Fibroblast of skin of right quadriceps (primary cell): ENCODE results near the gene ARL8A.
"Not testable (repeated sequence)": the region's sequence is repeated elsewhere in the genome, so short reads cannot be mapped to it uniquely, and the experiment has no call there.

Experiments
- DNase-seq: peaks from one replicate; pipeline ENCODE4 v3.0.0-alpha.2; 2013

Gene ARL8A

DNA sequence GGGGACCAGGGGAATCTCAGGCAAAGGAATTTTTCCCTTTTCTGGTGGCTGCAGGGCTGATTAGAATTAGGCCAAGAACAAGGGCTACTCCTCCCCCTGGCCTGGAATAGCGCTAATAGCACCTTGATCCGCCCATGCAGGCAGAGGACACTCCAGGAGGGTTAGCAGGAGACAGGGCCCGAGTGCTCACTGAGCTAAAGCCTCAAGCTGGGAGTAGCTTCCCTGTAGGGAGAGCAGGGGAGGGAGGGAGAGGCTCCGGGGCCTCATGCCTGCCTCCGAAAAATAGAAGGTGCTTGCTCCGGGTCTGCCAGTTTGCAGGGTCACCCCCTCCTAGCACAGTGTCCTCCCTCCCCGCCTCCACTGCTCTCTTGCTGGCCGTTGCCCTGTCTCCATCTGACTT lies 12.1 kb upstream of the ARL8A start:
- no peak for DNase-seq

DNA sequence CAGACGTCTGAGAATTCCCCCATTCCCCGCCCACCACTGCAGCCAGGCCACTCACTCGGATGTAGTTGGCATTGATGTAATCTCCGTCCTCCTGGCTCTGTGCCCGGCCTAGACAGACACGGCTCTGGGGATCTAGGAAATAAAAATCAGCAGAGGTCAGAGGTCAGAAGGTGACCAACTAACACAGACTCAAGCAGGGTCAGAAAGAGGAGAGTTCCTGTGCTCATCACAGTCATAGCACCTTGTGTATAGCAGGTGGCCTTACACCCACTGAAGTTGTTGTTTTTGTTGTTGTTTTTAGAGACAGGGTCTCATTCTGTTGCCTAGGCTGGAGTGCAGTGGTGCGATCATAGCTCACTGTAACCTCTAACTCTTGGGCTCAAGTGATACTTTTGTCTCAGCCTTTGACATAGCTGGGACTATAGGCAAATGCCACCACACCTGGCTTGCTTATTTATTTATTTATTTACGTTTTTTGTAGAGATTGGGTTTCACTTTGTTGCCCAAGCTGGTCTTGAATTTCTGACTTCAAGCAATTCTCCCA lies 11.0 kb upstream of the ARL8A start:
- no peak for DNase-seq

DNA sequence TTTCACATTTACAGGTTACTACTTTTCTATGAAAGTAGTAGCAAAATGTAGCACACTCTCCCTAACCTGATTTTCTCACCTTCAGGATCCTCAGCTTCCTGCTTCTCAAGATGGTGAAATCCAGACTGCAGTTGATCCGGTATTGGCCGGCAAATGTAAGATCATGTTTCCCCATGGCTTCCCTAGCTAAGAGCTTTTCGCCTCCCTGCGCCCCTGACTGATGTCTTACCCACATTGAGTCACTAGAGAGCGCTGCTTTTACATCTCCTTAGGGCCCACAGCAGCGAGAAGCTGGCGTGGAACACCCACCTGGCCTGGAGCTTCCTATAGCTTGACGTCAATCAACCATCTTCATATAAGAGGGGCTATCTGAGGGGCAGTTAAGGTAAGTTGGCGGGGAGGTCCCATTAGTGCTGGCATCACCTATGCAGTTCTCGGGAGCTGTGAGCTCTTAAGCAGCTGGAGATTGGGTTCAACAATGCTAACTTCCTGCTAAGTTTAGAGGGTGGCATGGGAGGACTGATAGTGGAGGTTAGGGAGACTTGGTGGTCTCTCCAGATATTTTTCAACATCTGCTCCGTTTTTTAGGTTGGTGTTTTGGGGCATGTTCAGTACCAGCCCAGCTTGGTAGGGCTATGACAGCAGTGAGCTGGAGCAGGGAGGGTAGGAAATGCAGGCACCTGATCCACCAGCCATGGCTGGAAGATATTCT lies 10.4 kb upstream of the ARL8A start:
- DNase-seq, result peak; percentile 56

DNA sequence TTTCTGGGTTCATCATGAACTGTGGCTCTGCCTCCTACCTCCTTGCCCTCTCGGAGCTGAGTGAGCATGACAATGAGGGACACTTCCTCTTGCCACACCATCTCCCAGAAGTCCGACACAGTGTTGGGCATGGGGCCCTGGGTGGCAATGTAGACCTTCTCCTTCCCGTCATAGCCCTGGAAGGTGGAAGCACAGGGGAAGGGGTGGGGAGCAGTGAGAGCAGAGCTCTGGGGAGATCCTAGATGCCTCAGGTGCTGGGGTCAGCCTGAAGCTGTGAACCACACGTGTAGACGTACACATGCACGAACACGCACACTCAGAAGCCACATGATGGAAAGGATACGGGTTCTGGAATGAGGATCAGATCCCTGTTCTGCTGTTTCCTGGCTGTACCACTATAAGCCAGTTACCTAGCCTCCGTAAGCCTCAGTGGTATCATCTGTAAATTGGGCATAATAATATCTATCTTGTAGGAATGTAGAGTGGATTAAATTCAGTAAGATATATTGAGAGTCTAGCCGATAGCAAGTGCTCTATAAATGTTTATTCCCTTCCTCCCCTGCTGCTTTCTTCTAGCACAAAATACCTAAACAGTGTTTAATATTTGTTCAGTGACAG lies 9.7 kb upstream of the ARL8A start:
- DNase-seq, result no peak

DNA sequence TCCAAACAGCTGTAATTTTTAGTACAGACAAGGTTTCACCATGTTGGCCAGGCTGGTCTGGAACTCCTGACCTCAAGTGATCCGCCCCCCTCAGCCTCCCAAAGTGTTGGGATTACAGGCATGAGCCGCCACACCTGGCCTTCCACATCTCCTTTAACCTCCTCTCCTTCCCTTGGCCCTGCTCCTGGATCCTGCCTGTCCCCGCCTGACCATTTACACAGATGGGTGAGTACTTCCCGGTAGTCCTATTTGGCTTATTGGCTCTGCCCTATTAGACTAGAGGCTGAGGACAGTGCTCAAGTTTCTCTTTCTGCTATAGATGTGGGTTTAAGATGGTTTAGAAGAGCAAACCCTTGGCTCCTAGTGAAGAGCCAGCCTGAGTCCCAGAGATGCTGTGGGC lies 8.7 kb upstream of the ARL8A start:
- DNase-seq, result no peak

DNA sequence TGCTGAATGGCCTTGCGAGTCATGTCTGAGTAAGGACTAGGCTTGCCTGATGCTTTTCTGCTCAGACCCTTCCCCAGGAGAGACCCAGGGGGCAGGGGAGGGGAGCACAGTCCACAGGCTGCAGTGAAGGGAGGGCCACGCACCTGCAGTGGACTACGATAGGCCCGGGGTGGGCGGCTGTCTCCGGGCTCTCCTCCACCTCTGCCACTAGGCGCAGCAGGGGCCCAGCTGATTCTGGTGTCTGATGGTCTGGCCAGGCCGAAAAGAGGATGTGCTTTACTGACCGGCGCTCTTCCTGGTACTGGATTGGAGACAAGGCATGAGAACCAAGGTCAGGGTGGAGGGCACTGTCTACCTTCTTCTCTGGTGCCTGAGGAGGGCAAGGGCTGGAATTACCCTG lies 7.9 kb upstream of the ARL8A start:
- DNase-seq, result no peak

DNA sequence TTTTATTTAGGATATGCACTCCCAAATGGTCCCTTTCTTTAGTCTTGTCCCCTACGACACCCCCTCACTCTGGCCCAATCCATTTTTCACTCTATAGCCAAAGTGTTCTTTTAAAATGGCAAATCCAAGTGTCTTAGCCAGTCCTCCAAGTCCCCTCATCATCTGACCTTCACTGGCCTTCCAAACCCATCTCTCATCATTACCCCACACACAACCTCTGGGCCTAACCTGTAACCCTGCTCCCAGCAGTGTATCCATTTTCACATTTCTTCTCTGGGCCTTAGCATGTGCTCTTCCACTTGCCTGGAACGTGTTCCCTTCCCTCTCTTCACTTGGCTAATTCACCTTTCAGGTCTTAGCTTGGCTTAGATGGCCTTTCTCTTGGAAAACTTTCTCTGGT lies 6.5 kb upstream of the ARL8A start:
- DNase-seq, result no peak

DNA sequence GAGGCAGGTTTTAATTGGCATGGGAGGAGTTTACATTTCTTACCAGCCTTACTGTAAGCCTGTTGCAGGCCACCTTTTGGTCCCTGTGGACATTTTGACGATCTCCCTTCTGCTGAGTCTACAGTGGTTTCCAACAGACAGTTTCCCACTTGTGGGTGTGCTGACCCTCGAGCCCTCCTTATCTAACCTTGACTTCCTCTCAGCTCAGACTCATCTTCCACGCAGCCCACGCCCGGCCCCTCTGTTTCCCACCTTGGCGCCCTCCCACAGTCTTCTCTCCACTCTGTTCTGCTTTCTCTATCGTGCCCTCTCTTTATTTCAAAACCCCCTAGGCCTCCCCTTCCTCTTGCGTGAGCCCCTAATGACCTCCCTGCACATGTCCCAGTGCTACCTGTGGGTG lies 6.1 kb upstream of the ARL8A start:
- no peak for DNase-seq

DNA sequence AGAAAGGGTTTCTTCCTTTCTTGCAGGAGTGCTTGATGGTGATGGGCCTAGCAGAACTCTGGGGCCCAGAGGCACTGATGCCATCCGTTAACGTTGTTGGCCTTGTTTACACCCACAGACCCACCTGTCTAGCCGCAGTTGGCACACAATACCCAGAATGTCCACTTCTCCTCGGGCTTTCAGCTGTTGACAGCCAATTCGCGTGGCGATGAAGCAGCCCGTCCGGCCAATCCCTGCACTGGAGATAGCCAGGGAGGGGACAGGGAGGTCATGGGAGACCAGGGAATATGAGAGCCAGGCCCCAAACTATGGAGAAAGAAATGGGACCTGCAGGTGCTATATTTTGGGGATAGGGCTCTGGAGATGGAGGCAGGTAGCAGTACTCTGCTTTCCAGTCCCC lies 5.7 kb upstream of the ARL8A start:
- DNase-seq, result no peak

DNA sequence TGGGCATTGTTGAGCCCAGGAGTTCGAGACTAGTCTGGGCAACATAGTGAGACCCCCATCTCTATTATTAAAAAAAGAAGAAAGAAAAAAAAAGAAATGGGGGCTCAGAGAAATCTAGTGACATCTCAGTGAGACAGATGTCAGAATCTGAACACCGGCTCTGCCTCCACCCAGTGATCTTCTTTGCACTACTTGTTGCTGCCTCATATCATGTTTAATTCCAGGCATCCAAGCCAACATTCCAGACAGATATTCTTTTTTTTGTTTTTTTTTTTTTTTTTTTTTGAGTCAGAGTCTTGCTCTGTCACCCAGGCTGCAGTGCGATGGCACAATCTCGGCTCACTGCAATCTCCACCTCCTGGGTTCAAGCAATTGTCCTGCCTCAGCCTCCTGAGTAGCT lies 5.0 kb upstream of the ARL8A start:
- no peak for DNase-seq

DNA sequence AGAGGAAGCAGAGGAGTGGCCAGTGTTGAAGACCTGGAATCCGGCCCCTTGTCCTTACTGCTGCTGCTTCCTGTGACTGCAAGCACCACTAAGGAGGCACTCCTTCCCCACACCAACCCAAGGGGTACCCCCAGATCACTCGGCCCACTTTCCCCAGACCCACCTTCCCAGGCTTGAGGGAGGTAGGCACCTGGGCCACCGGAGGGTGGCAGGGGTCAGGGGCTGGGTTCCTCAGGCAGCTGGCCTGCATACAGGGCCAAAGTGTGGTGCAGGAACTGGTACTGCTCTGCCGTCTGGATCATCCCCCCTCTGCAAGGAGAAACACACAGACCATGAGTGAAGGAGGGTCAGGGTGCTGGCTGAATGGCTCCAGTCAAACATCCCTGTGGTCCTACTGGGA lies 3.9 kb upstream of the ARL8A start:
- DNase-seq, result no peak

DNA sequence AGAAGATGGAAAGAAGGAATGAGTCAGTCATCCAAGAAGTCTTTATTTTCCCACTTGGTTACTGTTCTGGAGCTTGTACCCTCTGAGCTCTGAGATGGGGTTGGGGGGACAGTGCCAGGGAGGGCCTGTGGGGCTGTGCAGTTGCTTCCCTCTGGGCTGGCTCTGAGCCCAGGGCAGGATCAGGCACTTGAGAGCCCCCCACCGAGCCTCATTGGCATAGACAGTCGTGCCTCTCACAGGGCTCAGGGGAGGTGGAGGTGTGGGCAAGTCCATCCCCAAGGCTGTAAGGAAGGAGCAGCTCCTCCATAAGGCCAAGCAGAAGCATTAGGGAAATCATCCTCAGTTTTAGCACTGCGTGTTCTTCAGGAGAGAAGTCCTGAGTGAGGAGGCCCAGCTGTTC lies 2.5 kb upstream of the ARL8A start:
- no peak for DNase-seq

DNA sequence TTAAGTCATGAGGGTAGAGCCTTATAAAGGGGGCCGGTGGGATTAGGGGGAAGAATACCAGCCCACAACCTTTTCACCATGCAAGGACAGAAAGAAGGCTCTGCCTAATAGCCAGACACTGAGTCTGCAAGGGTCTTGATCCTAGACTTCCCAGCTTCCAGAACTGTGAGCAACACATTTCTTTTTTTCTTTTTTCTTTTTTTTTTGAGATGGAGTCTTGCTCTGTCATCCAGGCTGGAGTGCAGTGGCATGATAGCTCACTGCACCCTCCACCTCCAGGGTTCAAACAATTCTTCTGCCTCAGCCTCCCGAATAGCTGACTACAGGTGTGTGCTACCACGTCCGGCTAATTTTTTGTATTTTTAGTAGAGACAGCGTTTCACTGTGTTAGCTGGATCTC lies 1.7 kb upstream of the ARL8A start:
- no peak for DNase-seq

DNA sequence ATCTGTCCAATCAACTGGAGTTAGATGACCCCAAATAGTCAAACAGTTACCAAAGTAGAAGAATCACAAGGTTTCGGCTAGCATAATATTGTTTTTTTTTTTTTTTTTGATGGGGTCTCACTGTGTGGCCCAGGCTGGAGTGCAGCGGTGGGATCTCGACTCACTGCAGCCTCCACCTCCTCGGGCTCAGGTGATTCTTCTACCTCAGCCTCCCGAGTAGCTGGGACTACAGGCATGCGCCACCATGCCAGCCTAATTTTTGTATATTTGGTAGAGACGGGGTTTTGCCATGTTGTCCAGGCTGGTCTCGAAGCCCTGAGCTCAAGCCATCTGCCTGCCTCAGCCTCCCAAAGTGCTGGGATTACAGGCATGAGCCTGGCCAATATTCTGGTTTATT lies 1.2 kb upstream of the ARL8A start:
- DNase-seq, result not testable (repeated sequence)

DNA sequence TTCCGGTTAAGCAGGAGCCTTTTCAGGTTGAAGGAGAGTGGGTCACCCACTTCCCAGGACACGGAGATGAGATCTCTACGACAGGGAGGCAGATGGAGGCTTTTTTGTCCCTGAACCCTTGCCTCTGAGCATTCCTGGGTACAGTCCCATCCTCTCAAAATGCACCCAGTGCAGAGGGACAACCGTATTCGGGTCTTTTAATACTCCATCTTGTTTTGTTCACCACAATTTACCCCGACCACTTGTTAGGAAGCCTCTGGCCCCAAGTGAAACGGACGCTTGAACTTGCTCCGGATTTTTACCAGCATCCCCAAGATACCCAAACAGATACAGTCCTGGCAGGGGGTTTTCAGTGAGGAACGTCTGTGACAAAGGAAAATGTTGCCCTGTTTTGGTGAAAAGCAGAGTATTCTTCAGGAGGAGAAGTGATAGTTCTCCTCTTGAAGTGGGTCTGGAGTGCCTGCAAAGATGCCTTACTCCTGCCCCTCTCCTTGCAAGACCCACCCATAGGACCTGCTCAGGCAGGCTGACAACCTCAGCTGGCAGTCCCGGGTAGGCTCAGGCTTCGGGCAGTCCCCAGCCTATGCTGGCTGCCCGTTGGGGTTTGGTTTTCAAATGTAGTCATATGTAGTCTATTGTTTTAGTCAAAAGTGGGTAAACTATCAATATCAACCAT lies 669 bp upstream of the ARL8A start:
- no peak for DNase-seq

DNA sequence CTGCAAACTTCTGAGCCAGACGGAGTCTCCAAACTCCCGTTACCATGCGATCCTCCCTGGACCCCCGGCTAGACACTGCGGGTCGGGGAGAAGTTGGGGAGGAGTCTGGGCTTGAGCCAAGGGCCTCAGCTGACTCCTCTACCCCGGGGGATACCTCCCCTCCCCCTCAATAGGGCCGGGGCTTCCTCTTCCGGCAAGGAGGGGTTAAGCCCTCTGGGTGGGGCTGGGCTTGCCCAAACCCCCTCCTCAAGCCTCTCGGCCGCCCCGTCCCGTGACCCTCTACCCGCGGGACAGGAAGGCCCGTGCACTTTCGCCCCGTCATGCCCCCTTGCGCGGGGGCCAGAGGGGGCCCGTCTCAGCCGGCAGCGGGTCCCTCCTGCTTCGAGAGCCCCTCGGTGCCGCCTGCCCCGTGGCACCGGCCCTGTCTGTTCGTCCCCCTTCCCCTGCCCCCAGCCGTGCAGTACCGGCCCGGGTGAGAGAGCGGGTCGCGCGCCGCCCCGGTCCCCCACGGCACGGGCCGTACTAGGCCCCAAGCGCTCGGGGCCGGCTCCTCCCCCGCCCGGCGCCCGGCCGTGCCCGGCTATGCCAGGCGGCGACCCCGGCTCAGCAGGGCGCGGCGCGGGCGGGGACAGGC lies 652 bp downstream of the ARL8A start:
- peak; percentile 23 for DNase-seq

DNA sequence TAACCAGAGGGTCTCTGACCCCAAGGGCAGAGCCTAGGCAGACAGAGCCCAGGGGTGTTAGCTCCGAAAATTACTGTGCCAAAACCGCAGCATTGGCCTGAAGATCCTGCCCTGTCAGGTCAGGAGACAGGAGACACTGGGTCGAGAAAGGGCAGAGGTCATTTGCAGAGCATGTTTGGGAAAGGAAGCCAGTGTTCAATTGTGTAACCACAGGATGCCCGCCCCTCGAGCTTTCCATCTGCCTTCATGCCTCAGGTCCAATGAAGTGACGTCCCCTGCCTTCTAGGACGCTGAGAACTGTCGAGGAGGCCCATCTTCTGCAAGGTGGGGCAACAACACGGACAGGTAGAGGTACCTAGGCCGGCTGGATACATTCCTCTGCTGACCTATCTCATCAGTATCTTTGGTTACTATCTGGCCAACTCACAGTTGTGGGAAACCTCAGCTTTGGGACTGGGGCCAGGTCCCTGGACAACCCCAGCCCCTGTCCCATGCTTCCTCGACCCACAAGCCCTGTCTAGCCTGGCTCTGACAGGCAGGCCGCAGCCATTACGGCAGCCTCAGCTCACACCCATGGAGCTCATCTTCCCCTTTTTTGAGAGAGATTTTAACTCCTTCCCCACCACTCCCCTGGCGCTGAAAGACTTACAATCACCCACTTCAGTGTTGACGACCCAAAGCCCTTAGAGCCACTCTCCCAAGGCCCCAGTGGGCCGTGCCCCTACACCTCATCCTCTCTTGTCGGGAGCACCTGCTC lies 1.3 kb downstream of the ARL8A start:
- DNase-seq, result no peak

DNA sequence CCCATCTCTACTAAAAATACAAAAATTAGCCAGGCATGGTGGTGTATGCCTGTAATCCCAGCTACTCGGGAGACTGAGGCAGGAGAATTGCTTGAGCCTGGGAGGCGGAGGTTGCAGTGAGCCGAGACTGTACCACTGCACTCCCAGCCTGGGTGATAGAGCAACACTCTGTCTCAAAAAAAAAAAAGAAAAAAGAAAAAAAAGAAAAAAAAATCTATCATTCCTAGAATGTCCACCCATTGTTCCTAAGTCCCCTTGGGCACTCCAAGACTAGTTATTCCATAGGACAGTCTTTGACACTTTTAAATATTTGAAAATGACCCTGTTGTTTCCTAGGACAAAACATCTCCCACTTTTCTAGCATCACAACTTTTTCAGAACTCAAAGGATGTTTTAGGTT lies 3.1 kb downstream of the ARL8A start:
- DNase-seq, result not testable (repeated sequence)

DNA sequence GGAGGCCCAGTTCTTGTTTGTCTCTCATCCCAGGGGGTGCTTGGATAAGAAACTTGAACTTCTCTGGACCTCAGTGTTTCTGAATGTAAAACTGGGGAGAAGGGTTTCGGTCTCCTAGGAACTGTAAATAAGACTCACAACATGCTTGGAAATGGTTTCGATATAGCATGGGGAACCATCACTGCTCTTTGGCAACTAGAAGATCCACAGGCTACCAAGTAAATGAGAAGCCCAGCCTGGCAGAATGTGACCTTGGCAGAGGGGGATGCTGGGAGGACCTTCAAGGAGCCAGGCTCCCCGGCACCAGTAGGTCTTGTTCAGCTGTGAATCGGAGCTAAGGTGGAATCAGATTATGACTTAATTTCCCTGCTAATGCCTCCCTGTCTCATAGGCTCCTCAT lies 3.7 kb downstream of the ARL8A start:
- no peak for DNase-seq

DNA sequence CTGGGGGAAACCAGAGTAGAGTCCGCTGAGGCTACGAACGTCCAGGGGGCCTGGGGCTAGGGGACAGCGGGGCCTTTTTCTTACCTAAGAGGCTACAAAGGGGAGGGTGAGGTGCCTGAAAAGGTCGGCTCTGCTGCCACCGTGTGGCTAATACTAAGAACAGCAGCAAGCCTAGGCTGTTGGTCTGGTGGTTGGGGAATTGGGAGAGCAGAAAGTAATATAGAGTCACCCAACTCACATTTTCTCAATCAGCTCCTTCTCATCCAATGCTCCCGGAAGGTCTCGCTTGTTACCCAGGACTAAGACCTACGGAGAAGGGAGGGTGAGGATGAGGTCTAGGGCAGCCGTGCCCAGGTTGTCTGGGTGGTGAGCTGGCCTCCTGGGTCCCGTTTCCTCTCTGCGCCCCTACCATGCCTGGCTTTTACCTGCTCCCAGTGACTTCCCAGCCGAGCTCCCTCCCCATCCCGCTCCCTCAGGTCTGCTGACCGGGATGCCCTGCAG lies 9.3 kb downstream of the ARL8A start:
- peak; percentile 49 for DNase-seq

DNA sequence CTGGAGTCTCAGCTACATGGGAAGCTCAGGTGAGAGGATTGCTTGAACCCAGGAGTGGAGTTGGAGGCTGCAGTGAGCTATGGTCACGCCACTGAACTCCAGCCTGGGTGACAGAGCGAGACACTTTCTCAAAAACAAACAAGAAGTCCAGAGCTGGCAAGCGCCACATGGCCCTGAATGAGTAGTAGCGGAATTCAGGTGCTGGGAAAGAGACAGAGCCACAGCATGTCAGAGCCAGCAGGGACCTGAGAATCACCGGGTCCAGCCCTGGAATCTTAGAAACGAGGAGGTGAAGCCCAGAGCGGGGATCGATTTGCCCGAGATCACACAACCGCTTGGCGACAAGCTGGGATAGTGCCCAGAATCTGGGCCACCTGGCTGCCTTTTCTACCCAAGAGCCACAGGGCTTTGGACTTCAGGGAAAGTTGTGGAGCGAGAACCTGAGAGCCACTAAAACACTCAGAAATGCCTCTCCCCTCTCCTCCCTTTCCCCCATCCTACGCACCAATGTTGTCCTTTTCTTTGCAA lies 9.8 kb downstream of the ARL8A start:
- no peak for DNase-seq

DNA sequence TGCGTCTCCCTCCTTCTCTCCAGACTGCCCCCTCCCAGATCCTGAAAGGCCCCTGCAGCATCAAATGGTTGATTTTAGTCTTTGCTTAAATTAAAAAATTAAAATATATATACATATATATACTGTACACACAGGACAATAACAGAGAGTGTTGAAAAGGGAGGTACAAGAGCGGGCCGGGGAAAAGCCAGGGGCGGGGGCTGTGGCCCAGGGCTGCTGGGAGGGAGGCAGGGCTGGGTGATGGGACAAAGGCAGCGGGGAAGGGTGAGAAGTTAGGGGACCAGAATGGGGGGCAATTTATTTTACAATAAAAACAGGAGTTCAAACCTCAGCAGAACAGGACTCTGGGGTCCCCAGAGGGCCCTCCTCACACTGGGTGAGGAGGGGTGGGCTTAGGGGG lies 10.5 kb downstream of the ARL8A start:
- no peak for DNase-seq

DNA sequence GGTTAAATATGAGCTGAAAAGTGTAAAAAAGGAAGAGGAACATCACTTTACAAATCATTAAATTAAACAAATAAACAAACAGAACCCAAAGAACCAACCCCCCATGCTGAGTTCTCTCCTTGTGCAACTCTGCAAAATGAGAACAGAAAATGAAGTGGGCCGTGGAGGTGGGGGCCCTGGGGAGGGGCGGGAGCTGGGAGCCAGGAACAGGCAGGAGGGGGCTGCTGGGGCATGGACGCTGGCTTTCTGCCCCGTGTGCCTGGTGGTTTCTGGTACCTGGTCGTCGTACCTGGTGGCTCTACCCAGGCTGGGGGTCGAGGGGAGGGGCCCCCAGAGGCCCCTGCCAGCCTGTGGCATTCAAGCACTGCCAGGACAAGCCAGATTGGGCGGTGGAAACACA lies 11.0 kb downstream of the ARL8A start:
- DNase-seq, result no peak
